HG03575 (cell line): ENCODE data around the gene TMEM179B.
"Not testable (repeated sequence)": the region's sequence is repeated elsewhere in the genome, so short reads cannot be mapped to it uniquely, and the experiment has no call there.

Experiments
- ATAC-seq: cut with Tn5 transposase; IDR thresholded peaks from one replicate; pipeline ENCODE4 v1.9.1; 2021; ENCODE audit not compliant: unreplicated experiment, insufficient number of reproducible peaks, low FRiP score; ENCODE audit errors: extremely low read depth

TMEM179B gene

GRCh38 chr11:62828130-62828529, 40.9 kb downstream of the TMEM179B start:
- not testable (repeated sequence) for ATAC-seq

DNA sequence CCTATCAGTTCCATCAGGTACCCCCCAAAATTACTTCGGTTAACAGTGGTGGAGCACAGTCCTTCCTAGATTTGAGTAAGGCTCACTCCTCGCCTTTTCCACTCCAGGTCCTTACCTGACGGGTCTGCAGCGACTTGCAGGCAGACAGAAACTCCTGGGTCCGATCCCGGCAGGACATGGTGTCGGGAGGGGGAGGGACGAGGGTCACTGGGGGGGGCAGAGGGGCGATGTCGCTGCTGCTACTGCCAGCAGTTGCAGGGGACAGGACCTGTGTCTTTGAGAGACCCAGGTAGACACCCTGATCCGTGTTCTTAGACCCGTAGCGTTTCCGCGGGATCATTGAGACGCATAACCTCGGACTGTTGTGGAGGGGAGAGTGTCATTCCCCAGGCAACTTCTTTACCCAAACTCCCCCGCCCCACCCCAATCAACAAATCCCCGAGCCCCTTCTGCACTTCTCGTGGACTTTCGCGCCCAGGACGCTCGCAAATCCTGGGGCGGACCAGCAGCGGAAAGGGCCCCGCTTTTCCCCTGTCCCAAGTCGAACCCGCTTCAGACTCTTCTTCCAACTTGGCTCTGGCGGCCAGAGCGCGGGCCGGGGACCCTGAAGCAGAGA, 43.8 kb downstream of the TMEM179B start:
- no peak for ATAC-seq

- peak; percentile 38 for ATAC-seq
Observed at GRCh38 chr11:62831520-62832335, 44.5 kb downstream of the TMEM179B start, which contains the start of gene STX5. Gene STX5 (minus strand): TSS chr11:62832051. CDS start chr11:62831243, 808 bp downstream.

DNA sequence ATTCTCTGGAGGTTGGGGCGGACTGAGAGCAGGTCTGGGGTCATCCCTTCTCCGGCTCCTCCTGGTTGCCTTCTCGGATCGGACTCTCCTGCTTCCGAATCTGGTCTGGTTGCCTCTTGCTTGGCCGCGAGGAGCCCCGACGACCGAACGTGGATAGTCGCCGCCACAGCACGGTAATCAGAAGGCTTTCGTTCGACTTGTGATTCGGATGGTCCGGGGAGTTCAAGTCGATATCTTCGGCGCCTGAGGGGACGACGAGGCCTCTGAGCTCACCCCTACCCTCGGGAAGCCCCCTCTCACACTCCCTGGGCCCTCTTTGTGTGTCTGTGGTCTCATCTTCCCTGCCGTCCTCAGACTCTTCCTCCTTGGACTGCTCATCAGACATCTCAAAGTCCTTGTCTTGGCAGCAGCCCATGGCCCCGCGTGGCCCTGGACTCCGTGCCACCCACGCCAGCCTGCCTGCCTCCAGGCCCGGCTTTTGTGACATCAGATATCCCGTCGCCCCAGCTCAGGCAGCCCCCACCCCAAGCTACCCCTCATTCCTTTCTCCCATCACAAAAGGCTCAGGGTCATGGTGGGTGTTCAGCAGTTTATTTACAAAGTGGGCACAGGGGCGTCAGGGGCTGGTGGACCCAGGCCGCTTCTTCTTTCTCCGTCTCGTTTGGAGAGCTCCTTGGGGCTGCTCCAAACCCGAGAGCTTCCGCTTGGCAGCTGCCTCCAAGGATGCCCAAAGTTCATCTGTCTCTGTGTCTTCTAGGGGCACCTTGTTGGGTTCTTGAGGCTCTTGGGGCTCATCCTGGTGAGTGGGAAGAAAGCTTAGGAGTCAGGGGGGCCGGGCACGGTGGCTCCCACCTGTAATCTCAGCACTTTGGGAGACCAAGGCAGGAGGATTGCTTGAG, 45.4 kb downstream of the TMEM179B start, which contains the start of gene TEX54:
Gene TEX54 (minus strand): TSS at position 506 of the 899 bp plus-strand sequence.
- no peak for ATAC-seq

DNA sequence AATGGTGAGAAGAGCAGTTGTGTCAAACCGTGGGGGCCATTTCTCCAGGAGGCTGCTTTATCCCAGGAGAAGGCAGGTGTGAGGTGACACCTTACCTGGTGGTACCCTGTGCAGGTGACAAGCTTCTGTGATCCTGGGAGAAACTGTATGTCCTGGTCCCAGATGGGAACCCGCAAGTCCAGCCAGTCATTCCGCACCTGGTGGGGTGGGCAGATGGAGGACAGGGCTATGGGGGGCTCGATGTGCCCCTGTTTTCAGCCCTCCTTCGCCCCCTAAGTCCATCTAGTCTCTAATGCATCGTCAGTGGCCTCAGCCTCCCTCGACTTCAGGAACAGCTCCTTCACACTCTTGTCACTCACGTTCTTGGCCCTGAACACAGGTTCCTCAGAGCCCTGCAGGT, 48.1 kb downstream of the TMEM179B start:
- ATAC-seq = no peak

DNA sequence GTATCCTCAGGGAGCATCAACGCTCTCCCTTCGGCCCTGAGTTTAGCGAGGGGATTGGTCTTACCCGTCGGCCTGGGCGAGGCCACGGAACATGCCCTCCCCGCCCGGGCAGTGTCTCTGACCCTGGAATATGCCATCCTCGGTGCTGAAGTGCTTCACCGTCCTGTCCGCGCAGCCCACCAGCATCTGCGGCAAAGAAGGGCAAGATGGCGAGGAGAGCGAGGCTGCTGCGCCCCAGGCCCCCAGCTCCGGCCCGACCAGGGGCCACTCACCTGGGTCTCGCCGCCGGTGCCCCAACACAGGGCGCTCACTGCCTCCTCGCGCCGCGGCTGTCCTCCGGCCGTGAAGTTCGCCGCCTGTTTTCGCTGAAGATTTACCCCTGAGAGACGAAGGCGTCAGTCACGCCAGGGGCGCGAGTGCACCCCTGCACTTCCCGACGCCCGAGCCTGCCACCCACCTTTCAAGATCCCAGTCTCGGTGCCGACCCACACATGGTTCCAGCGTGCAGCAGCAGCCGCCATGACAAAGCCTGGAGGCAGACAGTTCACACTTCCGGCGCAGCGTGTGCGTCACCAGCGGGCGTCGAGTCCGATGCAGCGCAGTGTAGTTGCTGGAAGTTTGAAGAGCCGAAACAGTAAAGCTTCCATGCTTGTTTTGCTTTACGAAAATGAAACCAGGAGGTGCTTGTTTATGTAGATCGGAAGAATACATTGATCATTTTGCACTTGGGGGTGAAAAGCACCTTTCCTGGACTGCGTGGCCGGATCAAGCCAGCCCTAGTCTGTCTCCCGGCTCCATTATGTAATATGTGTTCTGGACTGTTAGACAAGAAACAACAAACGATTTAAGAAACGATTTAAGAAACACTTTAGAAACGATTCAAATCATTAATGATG, 52.1 kb downstream of the TMEM179B start, which contains the start of gene WDR74:
Gene WDR74 (minus strand): TSS at position 541 of the 896 bp plus-strand sequence. CDS start 20 bp downstream, at position 521.
- peak; percentile 32 for ATAC-seq
